Endothelial cell of umbilical vein (primary cell): ENCODE measurements around the gene CRISPLD2. TPM values are rescaled to one million over a fixed set of nuclear protein-coding genes. Genes with fewer than 3 reads are reported as not detected.

ENCODE experiments used
- BruUV-seq: library from RNA; stranded (reverse); fragments of 400-500 nt; replicated peaks from 2 replicates; lab custom pipeline; 2021; lab: Mats Ljungman, UMichigan
- CTCF ChIA-PET: fragments of 300-600, 350-600 bp; sonication (Branson Sonifier 250); formaldehyde crosslinking; loops from one replicate; lab custom pipeline; 2021; ENCODE audit warnings: antibody characterized with exemption, inconsistent platforms; lab: Charles Lee
- POLR2A ChIA-PET: fragments of 300-600, 350-600 bp; sonication (Branson Sonifier 250); formaldehyde crosslinking; loops from one replicate; lab custom pipeline; 2021; ENCODE audit warnings: antibody characterized with exemption, inconsistent platforms; lab: Charles Lee
- DNase-seq: peaks from one replicate; pipeline ENCODE4 v3.0.0-alpha.2; 2011; ENCODE audit warnings: low read depth, low spot score
- FAIRE-seq: peaks from 2 replicates; lab custom pipeline; 2011; peaks lifted over from hg19 to GRCh38; lab: Jason Lieb, UNC
- H2AFZ ChIP-seq: 2 replicates; pipeline ENCODE4 v1.6.0; 2012; ENCODE audit warnings: low read depth, low read length, control low read depth, inconsistent platforms
- H3K27ac ChIP-seq: 2 replicates; pipeline ENCODE4 v1.5.1; 2011; ENCODE audit warnings: low read depth, mild to moderate bottlenecking, control low read depth, low read length, moderate library complexity; ENCODE audit not compliant: insufficient read depth
- H3K27me3 ChIP-seq, 2 experiments: 2 replicates each; pipeline versions ENCODE4 v1.6.0 to v1.6.1; 2011; ENCODE audit warnings: low read length in 2 of 2, mixed read lengths in 1 of 2; ENCODE audit not compliant: control insufficient read depth in 2 of 2, insufficient read depth in 2 of 2
- H3K36me3 ChIP-seq, 2 experiments: 2 replicates in 1 of 2; 3 replicates in 1 of 2; pipeline ENCODE4 v1.5.1; 2011; ENCODE audit warnings: low read length in 2 of 2, mild to moderate bottlenecking in 1 of 2, moderate library complexity in 1 of 2; ENCODE audit not compliant: control insufficient read depth in 2 of 2, insufficient read depth in 2 of 2; ENCODE audit errors: extremely low read depth in 1 of 2
- H3K4me1 ChIP-seq: 3 replicates; pipeline ENCODE4 v1.5.1; 2011; ENCODE audit warnings: mild to moderate bottlenecking, low read length; ENCODE audit not compliant: control insufficient read depth, insufficient read depth; ENCODE audit errors: extremely low read depth
- H3K4me2 ChIP-seq: 2 replicates; pipeline ENCODE4 v1.6.1; 2011; ENCODE audit warnings: low read length, control low read depth, mixed read lengths; ENCODE audit not compliant: insufficient read depth
- H3K4me3 ChIP-seq, 3 experiments: fragments of 200-600 bp in 1 of 3; sonication (generic), shearing (Covaris generic) in 1 of 3; replicated peaks in 1 of 3; 2 replicates each; pipeline ENCODE4 v1.5.1; 2011 to 2016; ENCODE audit warnings: control low read depth in 3 of 3, low read length in 3 of 3, mild to moderate bottlenecking in 2 of 3, inconsistent platforms in 1 of 3, low read depth in 1 of 3, moderate library complexity in 1 of 3; ENCODE audit not compliant: insufficient read depth in 1 of 3
- H3K79me2 ChIP-seq: 2 replicates; pipeline ENCODE4 v1.6.0; 2012; ENCODE audit warnings: low read length, inconsistent platforms; ENCODE audit not compliant: control insufficient read depth, insufficient read depth
- H3K9ac ChIP-seq: replicated peaks from 2 replicates; pipeline ENCODE3; 2011; ENCODE audit warnings: low read length, control low read depth; ENCODE audit not compliant: insufficient read depth; ENCODE audit errors: extremely low read depth
- H3K9me1 ChIP-seq: replicated peaks from 3 replicates; pipeline ENCODE4 v1.6.0; 2011; ENCODE audit warnings: mild to moderate bottlenecking, low read length; ENCODE audit not compliant: control insufficient read depth, insufficient read depth; ENCODE audit errors: extremely low read depth
- H3K9me3 ChIP-seq: replicated peaks from 2 replicates; pipeline ENCODE4 v1.5.1; 2012; ENCODE audit warnings: low read length, inconsistent platforms; ENCODE audit not compliant: control insufficient read depth, insufficient read depth
- H4K20me1 ChIP-seq: replicated peaks from 2 replicates; pipeline ENCODE3; 2011; ENCODE audit warnings: mild to moderate bottlenecking, low read length; ENCODE audit not compliant: control insufficient read depth, insufficient read depth; ENCODE audit errors: extremely low read depth
- EZH2 ChIP-seq: IDR thresholded peaks from 2 replicates; pipeline ENCODE4 v1.6.1; 2012; ENCODE audit warnings: borderline replicate concordance, low read depth, mild to moderate bottlenecking, moderate library complexity, low read length, inconsistent platforms; ENCODE audit not compliant: severe bottlenecking
- MYC ChIP-seq: IDR thresholded peaks from one replicate; pipeline ENCODE4 v1.6.1; 2011; ENCODE audit warnings: mild to moderate bottlenecking, low read depth, low read length
- POLR2AphosphoS5 ChIP-seq: IDR thresholded peaks from 2 replicates; pipeline ENCODE4 v1.6.1; 2012; ENCODE audit warnings: low read depth, mild to moderate bottlenecking, control low read depth, low read length, moderate library complexity; ENCODE audit not compliant: insufficient read depth
- dilution Hi-C: fragments of 300-500 bp; cut with MboI; formaldehyde crosslinking; loops from one replicate; pipeline ENCODE4 v1.15.0; 2019; ENCODE audit warnings: low sequenced_read_pairs; ENCODE audit not compliant: extremely low pct_ligation_motif_present
- intact Hi-C: fragments of 100-400 bp; cut with micrococcal nuclease; formaldehyde crosslinking; loops from one replicate; pipeline ENCODE4 v1.10.0; 2022
- polyA plus RNA-seq, 4 experiments: library from polyadenylated mRNA; depleted of rRNA in 3 of 4; stranded (reverse) in 3 of 4; unstranded in 1 of 4; fragments of >200 nt; gene quantifications; 2 replicates each; pipeline versions ENCODE4 v1.2.1 to v1.2.3, GENCODE V29; 2011 to 2012; ENCODE audit warnings: missing spikeins in 1 of 4
- total RNA-seq: library from RNA; stranded (reverse); gene quantifications from 2 replicates; pipeline ENCODE4 v1.2.3, GENCODE V29; 2021
- TF ChIP-seq, protein P1 (sequence below), 2 donors: IDR thresholded peaks; 1 replicate in 1 of 2; 2 replicates in 1 of 2; pipeline ENCODE4 v1.5.1; 2011; ENCODE audit warnings: low read length in 2 of 2, mild to moderate bottlenecking in 2 of 2, moderate library complexity in 2 of 2, control low read depth in 1 of 2, inconsistent platforms in 1 of 2, low read depth in 1 of 2; ENCODE audit not compliant: insufficient read depth in 1 of 2; ENCODE audit errors: extremely low read depth in 1 of 2

CRISPLD2 gene
- total and polyA plus RNA-seq, 2 donors (not counting 3 experiments of a cell fraction or from before 2014, with no cell fraction given), result 0.14 to 0.73 TPM

DNA sequence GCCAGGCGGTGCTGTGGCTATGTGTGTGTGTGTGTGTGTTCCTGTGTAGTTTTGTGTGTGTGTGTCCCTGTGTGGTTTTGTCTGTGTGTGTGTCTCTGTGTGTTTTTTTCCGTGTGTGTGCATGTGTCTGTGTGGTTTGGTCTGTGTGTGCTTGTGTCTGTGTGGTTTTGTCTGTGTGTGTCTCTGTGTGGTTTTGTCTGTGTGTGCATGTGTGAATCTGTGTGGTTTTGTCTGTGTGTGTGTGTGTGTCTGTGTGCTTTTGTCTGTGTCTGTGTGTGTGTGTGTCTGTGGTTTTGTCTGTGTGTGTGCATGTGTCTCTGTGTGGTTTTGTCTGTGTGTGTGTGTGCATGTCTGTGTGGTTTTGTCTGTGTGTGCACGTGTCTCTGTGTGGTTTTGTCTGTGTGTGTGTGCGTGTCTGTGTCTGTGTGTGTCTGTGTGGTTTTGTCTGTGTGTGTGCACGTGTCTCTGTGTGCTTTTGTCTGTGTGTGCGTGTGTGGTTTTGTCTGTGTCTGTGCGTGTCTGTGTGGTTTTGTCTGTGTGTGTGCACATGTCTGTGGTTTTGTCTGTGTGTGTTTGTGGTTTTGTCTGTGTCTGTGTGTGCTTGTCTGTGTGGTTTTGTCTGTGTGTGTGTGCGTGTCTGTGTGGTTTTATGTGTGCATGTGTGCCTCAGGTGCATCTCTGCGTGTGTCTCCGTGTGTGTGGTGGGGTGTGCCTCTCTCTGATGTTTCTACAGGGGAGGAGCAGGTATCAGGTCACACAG lies 129.2 kb downstream of the CRISPLD2 start:
- Histone ChIP-seq H3K4me1 (no peaks in the 10 kb centered on the region), H3K9me1 (no peaks in the 10 kb centered on the region), H3K9me3 (no peaks in the 10 kb centered on the region), H3K4me3 (no peak overlapping the region), H2AFZ (no peak overlapping the region), H3K79me2 (no peaks in the 10 kb centered on the region), H3K4me2 (no peak overlapping the region), H3K27me3 (peaks cover 0 to 2% of the 10 kb centered on the region in 2 experiments), H4K20me1 (no peaks in the 10 kb centered on the region), H3K36me3 (no peaks in the 10 kb centered on the region), H3K9ac (no peak overlapping the region), H3K27ac (no peak overlapping the region)
- no peak for FAIRE-seq
- POLR2A ChIA-PET, result no interaction called here
- DNase-seq, result no peak
- dilution Hi-C loops (no loop called here), intact Hi-C loops (no loop called here)
- CTCF ChIA-PET, result interaction anchor here (7.0 kb wide), 1 partner anchor 195 kb away, joined by 292 read pairs; no protein-coding TSS in a partner anchor
- TF ChIP-seq, protein P1, sequence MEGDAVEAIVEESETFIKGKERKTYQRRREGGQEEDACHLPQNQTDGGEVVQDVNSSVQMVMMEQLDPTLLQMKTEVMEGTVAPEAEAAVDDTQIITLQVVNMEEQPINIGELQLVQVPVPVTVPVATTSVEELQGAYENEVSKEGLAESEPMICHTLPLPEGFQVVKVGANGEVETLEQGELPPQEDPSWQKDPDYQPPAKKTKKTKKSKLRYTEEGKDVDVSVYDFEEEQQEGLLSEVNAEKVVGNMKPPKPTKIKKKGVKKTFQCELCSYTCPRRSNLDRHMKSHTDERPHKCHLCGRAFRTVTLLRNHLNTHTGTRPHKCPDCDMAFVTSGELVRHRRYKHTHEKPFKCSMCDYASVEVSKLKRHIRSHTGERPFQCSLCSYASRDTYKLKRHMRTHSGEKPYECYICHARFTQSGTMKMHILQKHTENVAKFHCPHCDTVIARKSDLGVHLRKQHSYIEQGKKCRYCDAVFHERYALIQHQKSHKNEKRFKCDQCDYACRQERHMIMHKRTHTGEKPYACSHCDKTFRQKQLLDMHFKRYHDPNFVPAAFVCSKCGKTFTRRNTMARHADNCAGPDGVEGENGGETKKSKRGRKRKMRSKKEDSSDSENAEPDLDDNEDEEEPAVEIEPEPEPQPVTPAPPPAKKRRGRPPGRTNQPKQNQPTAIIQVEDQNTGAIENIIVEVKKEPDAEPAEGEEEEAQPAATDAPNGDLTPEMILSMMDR (IDR thresholded peaks at IDR 0.05; ENCODE audit: extremely low read depth in 1 of 2, insufficient read depth in 1 of 2, low read depth in 1 of 2, low read length in 2 of 2), result no peak
- TF ChIP-seq MYC (no peak), POLR2AphosphoS5 (no peak), EZH2 (no peak)
- BruUV-seq, result no TSS peak
